Activated T-helper 2 cell treated with anti-CD3 and anti-CD28 coated beads, Interferon-gamma antibody, Interleukin-2, Interleukin-4, amounts not matched to agents 10 μg/mL and 5 μg/mL and 100 μg/mL, durations not matched to agents 14 hours and 24 hours and 36 hours (primary cell): ENCODE results near the gene GRAMD1A. TPM values are rescaled to one million over a fixed set of nuclear protein-coding genes. Genes with fewer than 3 reads are reported as not detected.
A peak's percentile ranks its signal among the peaks of the same experiment; 100 is the strongest.
"Not testable (repeated sequence)": the region's sequence is repeated elsewhere in the genome, so short reads cannot be mapped to it uniquely, and the experiment has no call there.

Experiments
- DNase-seq: peaks from one replicate; pipeline ENCODE4 v3.0.0; 2021; ENCODE audit warnings: low spot score
- H3K27ac Mint-ChIP-seq: one replicate; pipeline ENCODE4 v1.8.0; 2021; ENCODE audit warnings: mixed read lengths
- H3K27me3 Mint-ChIP-seq: one replicate; pipeline ENCODE4 v1.8.0; 2021; ENCODE audit warnings: low read depth, mixed read lengths
- H3K36me3 Mint-ChIP-seq: one replicate; pipeline ENCODE4 v1.8.0; 2021; ENCODE audit warnings: low read depth, mixed read lengths
- H3K4me1 Mint-ChIP-seq: one replicate; pipeline ENCODE4 v1.8.0; 2021; ENCODE audit warnings: low read depth, mixed read lengths
- H3K4me3 Mint-ChIP-seq: one replicate; pipeline ENCODE4 v1.8.0; 2021; ENCODE audit warnings: low read depth, mild to moderate bottlenecking, moderate library complexity, mixed read lengths
- H3K9me3 Mint-ChIP-seq: one replicate; pipeline ENCODE4 v1.8.0; 2021; ENCODE audit warnings: mixed read lengths
- intact Hi-C: fragments of 100-400 bp; cut with micrococcal nuclease; formaldehyde crosslinking; loops from one replicate; pipeline ENCODE4 v1.15.1; 2023
- total RNA-seq: library from RNA; stranded (reverse); gene quantifications from 2 replicates; pipeline ENCODE4 v1.2.3, GENCODE V29; 2022

GRAMD1A gene
- total RNA-seq, 1 donor from 2014 or later = 260 TPM

- Mint-ChIP-seq H3K27ac (no peak overlapping the region), H3K36me3 (peaks cover 74% of the 10 kb centered on the region), H3K9me3 (no peaks in the 10 kb centered on the region), H3K4me3 (no peak overlapping the region), H3K27me3 (no peaks in the 10 kb centered on the region), H3K4me1 (peaks cover 31% of the 10 kb centered on the region)
- intact Hi-C loops = no loop called here
- no peak for DNase-seq
Measured at GRCh38 chr19:35009424-35010415, 9.6 kb downstream of the GRAMD1A start.

GRCh38 chr19:35011091-35011689, 11.1 kb downstream of the GRAMD1A start:
- no peak overlapping the region for H3K27ac Mint-ChIP-seq
- H3K4me3 Mint-ChIP-seq = no peak overlapping the region
- H3K4me1 Mint-ChIP-seq = peaks cover 31% of the 10 kb centered on the region
- intact Hi-C loops = no loop called here
- DNase-seq = no peak
- H3K27me3 Mint-ChIP-seq = no peaks in the 10 kb centered on the region
- peaks cover 75% of the 10 kb centered on the region for H3K36me3 Mint-ChIP-seq
- no peaks in the 10 kb centered on the region for H3K9me3 Mint-ChIP-seq

GRCh38 chr19:35011737-35012682, 11.9 kb downstream of the GRAMD1A start:
- intact Hi-C loops = no loop called here
- Mint-ChIP-seq H3K27ac (peak overlapping the region; percentile 55), H3K4me1 (peaks cover 24% of the 10 kb centered on the region), H3K36me3 (peaks cover 67% of the 10 kb centered on the region), H3K9me3 (no peaks in the 10 kb centered on the region), H3K27me3 (no peaks in the 10 kb centered on the region), H3K4me3 (no peak overlapping the region)
- no peak for DNase-seq

- no peaks in the 10 kb centered on the region for H3K9me3 Mint-ChIP-seq
Measured at GRCh38 chr19:35013041-35013819, 13.1 kb downstream of the GRAMD1A start.

GRCh38 chr19:35013820-35014754, 14.0 kb downstream of the GRAMD1A start:
- peaks cover 77% of the 10 kb centered on the region for H3K36me3 Mint-ChIP-seq
- peak overlapping the region; percentile 61 for H3K27ac Mint-ChIP-seq
- DNase-seq = peak; percentile 51
- no peaks in the 10 kb centered on the region for H3K9me3 Mint-ChIP-seq
- peaks cover 24% of the 10 kb centered on the region for H3K4me1 Mint-ChIP-seq
- H3K27me3 Mint-ChIP-seq = no peaks in the 10 kb centered on the region
- intact Hi-C loops = loop anchor here (1.0 kb wide), 1 partner anchor 41 kb away; no protein-coding TSS in a partner anchor
- no peak overlapping the region for H3K4me3 Mint-ChIP-seq

More at GRCh38 chr19:35013041-35013819, 13.1 kb downstream of the GRAMD1A start:
- peak overlapping the region; percentile 73 for H3K27ac Mint-ChIP-seq
- H3K36me3 Mint-ChIP-seq = peaks cover 70% of the 10 kb centered on the region
- intact Hi-C loops = loop anchor here (1.0 kb wide), 1 partner anchor 40 kb away; no protein-coding TSS in a partner anchor
- DNase-seq = peak; percentile 70
- no peak overlapping the region for H3K4me3 Mint-ChIP-seq
- H3K27me3 Mint-ChIP-seq = no peaks in the 10 kb centered on the region
- H3K4me1 Mint-ChIP-seq = peaks cover 24% of the 10 kb centered on the region

GRCh38 chr19:35014774-35015173, 14.7 kb downstream of the GRAMD1A start:
- DNase-seq, H3K27ac Mint-ChIP-seq, H3K27me3 Mint-ChIP-seq, H3K9me3 Mint-ChIP-seq, H3K4me3 Mint-ChIP-seq, intact Hi-C loops: not testable (repeated sequence)
- Mint-ChIP-seq H3K4me1 (peaks cover 24% of the 10 kb centered on the region), H3K36me3 (peaks cover 76% of the 10 kb centered on the region)

- H3K36me3 Mint-ChIP-seq = peaks cover 78% of the 10 kb centered on the region
- intact Hi-C loops = no loop called here
- H3K27me3 Mint-ChIP-seq = no peaks in the 10 kb centered on the region
- no peak overlapping the region for H3K27ac Mint-ChIP-seq
- no peak overlapping the region for H3K4me3 Mint-ChIP-seq
- peaks cover 24% of the 10 kb centered on the region for H3K4me1 Mint-ChIP-seq
- no peak for DNase-seq
- H3K9me3 Mint-ChIP-seq = no peaks in the 10 kb centered on the region
Measured at GRCh38 chr19:35015270-35015953, 15.3 kb downstream of the GRAMD1A start.

- intact Hi-C loops = no loop called here
- no peaks in the 10 kb centered on the region for H3K27me3 Mint-ChIP-seq
Measured at GRCh38 chr19:35015954-35016351, 15.8 kb downstream of the GRAMD1A start.

GRCh38 chr19:35017507-35017906, 17.4 kb downstream of the GRAMD1A start:
- no peak overlapping the region for H3K4me3 Mint-ChIP-seq
- peaks cover 79% of the 10 kb centered on the region for H3K36me3 Mint-ChIP-seq
- peaks cover 19% of the 10 kb centered on the region for H3K4me1 Mint-ChIP-seq
- no peaks in the 10 kb centered on the region for H3K27me3 Mint-ChIP-seq
- H3K9me3 Mint-ChIP-seq = no peaks in the 10 kb centered on the region
- H3K27ac Mint-ChIP-seq = no peak overlapping the region
- intact Hi-C loops = no loop called here
- DNase-seq = no peak

More at GRCh38 chr19:35015954-35016351, 15.8 kb downstream of the GRAMD1A start:
- no peak overlapping the region for H3K27ac Mint-ChIP-seq
- peaks cover 79% of the 10 kb centered on the region for H3K36me3 Mint-ChIP-seq
- no peak overlapping the region for H3K4me3 Mint-ChIP-seq
- no peaks in the 10 kb centered on the region for H3K9me3 Mint-ChIP-seq
- peaks cover 24% of the 10 kb centered on the region for H3K4me1 Mint-ChIP-seq
- DNase-seq = no peak

- no peaks in the 10 kb centered on the region for H3K27me3 Mint-ChIP-seq
- no peak overlapping the region for H3K4me3 Mint-ChIP-seq
- H3K27ac Mint-ChIP-seq = no peak overlapping the region
- no peak for DNase-seq
- H3K4me1 Mint-ChIP-seq = peaks cover 10% of the 10 kb centered on the region
- H3K36me3 Mint-ChIP-seq = peaks cover 76% of the 10 kb centered on the region
- H3K9me3 Mint-ChIP-seq = no peaks in the 10 kb centered on the region
- intact Hi-C loops = no loop called here
Measured at GRCh38 chr19:35018379-35018778, 18.3 kb downstream of the GRAMD1A start.
